WTC11 (cell line): ENCODE results near the gene PREP. TPM values are rescaled to one million over a fixed set of nuclear protein-coding genes. Genes with fewer than 3 reads are reported as not detected.

Experiments used
- ATAC-seq: fragments of 200-7000 bp; cut with Tn5 transposase; 2 replicates; pipeline ENCODE4 v1.10.0; 2021; ENCODE audit warnings: mild to moderate bottlenecking, moderate library complexity
- CTCF ChIA-PET: fragments of 300-600 bp; sonication (Branson Sonifier 250); formaldehyde crosslinking; loops from one replicate; lab custom pipeline; 2021; ENCODE audit warnings: antibody characterized with exemption; lab: Charles Lee
- POLR2A ChIA-PET: fragments of 350-600 bp; sonication (Branson Sonifier 250); formaldehyde crosslinking; loops from one replicate; lab custom pipeline; 2021; ENCODE audit warnings: antibody characterized with exemption; lab: Charles Lee
- DNase-seq: peaks from one replicate; pipeline ENCODE4 v3.0.0; 2021; ENCODE audit warnings: low spot score
- H3K27ac Mint-ChIP-seq: 2 replicates; pipeline ENCODE4 v1.8.0; 2021; ENCODE audit warnings: mixed read lengths
- H3K27me3 Mint-ChIP-seq: 2 replicates; pipeline ENCODE4 v1.8.0; 2021; ENCODE audit warnings: low read depth, mild to moderate bottlenecking, moderate library complexity, mixed read lengths
- H3K36me3 Mint-ChIP-seq: 2 replicates; pipeline ENCODE4 v1.8.0; 2021; ENCODE audit warnings: mixed read lengths
- H3K4me1 Mint-ChIP-seq: 2 replicates; pipeline ENCODE4 v1.8.0; 2022; ENCODE audit warnings: mixed read lengths
- H3K4me3 Mint-ChIP-seq: 2 replicates; pipeline ENCODE4 v1.8.0; 2021; ENCODE audit warnings: mild to moderate bottlenecking, moderate library complexity, mixed read lengths
- H3K9me3 Mint-ChIP-seq: 2 replicates; pipeline ENCODE4 v1.8.0; 2021; ENCODE audit warnings: mixed read lengths
- AFF4 ChIP-seq: sonication (generic); formaldehyde crosslinking; IDR thresholded peaks from 2 replicates; pipeline ENCODE4 v1.8.1; 2023; ENCODE audit warnings: mild to moderate bottlenecking, missing genetic modification reagents, borderline replicate concordance
- ATF2 ChIP-seq: sonication (generic); formaldehyde crosslinking; IDR thresholded peaks from 2 replicates; pipeline ENCODE4 v1.8.1; 2022; ENCODE audit warnings: low read depth, missing genetic modification reagents, borderline replicate concordance
- ATF3 ChIP-seq: sonication (generic); formaldehyde crosslinking; conservative IDR thresholded peaks from 2 replicates; pipeline ENCODE4 v1.8.1; 2022; ENCODE audit warnings: mild to moderate bottlenecking, missing genetic modification reagents
- CREM ChIP-seq: sonication (generic); formaldehyde crosslinking; IDR thresholded peaks from 2 replicates; pipeline ENCODE4 v1.8.1; 2022; ENCODE audit warnings: mild to moderate bottlenecking, missing genetic modification reagents, moderate library complexity
- CTCF ChIP-seq: fragments of 200-600 bp; IDR thresholded peaks from 2 replicates; pipeline ENCODE4 v1.8.0; 2022; ENCODE audit warnings: antibody characterized with exemption
- E2F1 ChIP-seq: sonication (generic); formaldehyde crosslinking; IDR thresholded peaks from 2 replicates; pipeline ENCODE4 v1.8.0; 2022; ENCODE audit warnings: mild to moderate bottlenecking, missing genetic modification reagents
- E2F4 ChIP-seq: sonication (generic); formaldehyde crosslinking; IDR thresholded peaks from 2 replicates; pipeline ENCODE4 v1.8.1; 2022; ENCODE audit warnings: low read depth, mild to moderate bottlenecking, moderate library complexity, missing genetic modification reagents, borderline replicate concordance
- FOXJ3 ChIP-seq: sonication (generic); formaldehyde crosslinking; IDR thresholded peaks from 2 replicates; pipeline ENCODE4 v1.9.0; 2021; ENCODE audit warnings: missing genetic modification reagents, mild to moderate bottlenecking, borderline replicate concordance
- GRHL2 ChIP-seq: fragments of 250-450 bp; sonication (Bioruptor Pico); IDR thresholded peaks from 2 replicates; pipeline ENCODE4 v1.8.0; 2022; ENCODE audit warnings: mild to moderate bottlenecking, moderate library complexity; ENCODE audit not compliant: insufficient replicate concordance, severe bottlenecking
- MLX ChIP-seq: sonication (generic); formaldehyde crosslinking; IDR thresholded peaks from 2 replicates; pipeline ENCODE4 v1.8.1; 2023; ENCODE audit warnings: mild to moderate bottlenecking, missing genetic modification reagents, moderate library complexity
- NFYB ChIP-seq: sonication (generic); formaldehyde crosslinking; conservative IDR thresholded peaks from 2 replicates; pipeline ENCODE4 v1.8.0; 2022; ENCODE audit warnings: low read depth, missing genetic modification reagents
- NR3C1 ChIP-seq: sonication (generic); formaldehyde crosslinking; conservative IDR thresholded peaks from 2 replicates; pipeline ENCODE4 v1.8.1; 2023; ENCODE audit warnings: low read depth, mild to moderate bottlenecking, missing genetic modification reagents
- PREB ChIP-seq: sonication (generic); formaldehyde crosslinking; IDR thresholded peaks from 2 replicates; pipeline ENCODE4 v1.8.1; 2022; ENCODE audit warnings: mild to moderate bottlenecking, missing genetic modification reagents, moderate library complexity, borderline replicate concordance
- STAT6 ChIP-seq: sonication (generic); formaldehyde crosslinking; conservative IDR thresholded peaks from 2 replicates; pipeline ENCODE4 v1.8.1; 2023; ENCODE audit warnings: mild to moderate bottlenecking, low read depth, missing genetic modification reagents, moderate library complexity
- TCF7 ChIP-seq: sonication (generic); formaldehyde crosslinking; IDR thresholded peaks from 2 replicates; pipeline ENCODE4 v1.8.0; 2022; ENCODE audit warnings: mild to moderate bottlenecking, low read depth, missing genetic modification reagents, moderate library complexity
- TEAD1 ChIP-seq: sonication (generic); formaldehyde crosslinking; IDR thresholded peaks from 2 replicates; pipeline ENCODE4 v1.8.0; 2022; ENCODE audit warnings: mild to moderate bottlenecking, missing genetic modification reagents
- ZNF232 ChIP-seq: sonication (generic); formaldehyde crosslinking; IDR thresholded peaks from 2 replicates; pipeline ENCODE4 v1.8.0; 2022; ENCODE audit warnings: mild to moderate bottlenecking, missing genetic modification reagents
- ZSCAN18 ChIP-seq: fragments of 250-450 bp; sonication (Bioruptor Pico); IDR thresholded peaks from 2 replicates; pipeline ENCODE4 v2.1.2; 2022; ENCODE audit warnings: mild to moderate bottlenecking, moderate library complexity
- total RNA-seq: library from RNA; stranded (reverse); gene quantifications from 3 replicates; pipeline ENCODE4 v1.2.3, GENCODE V29; 2021

Gene PREP
- total RNA-seq, 1 experiment from 2014 or later: 58.8 TPM

GRCh38 chr6:105443941-105444340 is 41.1 kb upstream of the PREP start:
- Mint-ChIP-seq H3K36me3 (peaks cover 6% of the 10 kb centered on the region; the same call in 1 of the 2 replicates), H3K4me1 (no peaks in the 10 kb centered on the region), H3K27me3 (no peaks in the 10 kb centered on the region), H3K4me3 (no peak overlapping the region), H3K27ac (no peak overlapping the region), H3K9me3 (peaks cover 17% of the 10 kb centered on the region)
- CTCF ChIA-PET: interaction anchor here (1.0 kb wide), 1 partner anchor 14 kb away, joined by 5 read pairs; no protein-coding TSS in a partner anchor
- TF ChIP-seq GRHL2 (CRISPR knock-in tag) (no peak), MLX (no peak), ZNF232 (no peak), ATF2 (CRISPR knock-in tag) (no peak), ATF3 (no peak), E2F4 (CRISPR knock-in tag) (no peak), PREB (CRISPR knock-in tag) (no peak), TEAD1 (no peak), FOXJ3 (no peak), NR3C1 (CRISPR knock-in tag) (no peak), CREM (CRISPR knock-in tag) (no peak), TCF7 (CRISPR knock-in tag) (no peak), CTCF (no peak), NFYB (no peak), ZSCAN18 (CRISPR knock-in tag) (no peak), E2F1 (no peak), STAT6 (no peak), AFF4 (CRISPR knock-in tag) (no peak)
- POLR2A ChIA-PET: no interaction called here
- ATAC-seq (no peak), DNase-seq (no peak)
